Measurements from ENCODE around the gene SSR2. TPM values are rescaled to one million over a fixed set of nuclear protein-coding genes. Genes with fewer than 3 reads are reported as not detected.
"Not testable (repeated sequence)": the region's sequence is repeated elsewhere in the genome, so short reads cannot be mapped to it uniquely, and the experiment has no call there.

Gene SSR2
- total RNA-seq, 4 donors from 2014 or later = 51.2 to 275 (median 168) TPM

DNA sequence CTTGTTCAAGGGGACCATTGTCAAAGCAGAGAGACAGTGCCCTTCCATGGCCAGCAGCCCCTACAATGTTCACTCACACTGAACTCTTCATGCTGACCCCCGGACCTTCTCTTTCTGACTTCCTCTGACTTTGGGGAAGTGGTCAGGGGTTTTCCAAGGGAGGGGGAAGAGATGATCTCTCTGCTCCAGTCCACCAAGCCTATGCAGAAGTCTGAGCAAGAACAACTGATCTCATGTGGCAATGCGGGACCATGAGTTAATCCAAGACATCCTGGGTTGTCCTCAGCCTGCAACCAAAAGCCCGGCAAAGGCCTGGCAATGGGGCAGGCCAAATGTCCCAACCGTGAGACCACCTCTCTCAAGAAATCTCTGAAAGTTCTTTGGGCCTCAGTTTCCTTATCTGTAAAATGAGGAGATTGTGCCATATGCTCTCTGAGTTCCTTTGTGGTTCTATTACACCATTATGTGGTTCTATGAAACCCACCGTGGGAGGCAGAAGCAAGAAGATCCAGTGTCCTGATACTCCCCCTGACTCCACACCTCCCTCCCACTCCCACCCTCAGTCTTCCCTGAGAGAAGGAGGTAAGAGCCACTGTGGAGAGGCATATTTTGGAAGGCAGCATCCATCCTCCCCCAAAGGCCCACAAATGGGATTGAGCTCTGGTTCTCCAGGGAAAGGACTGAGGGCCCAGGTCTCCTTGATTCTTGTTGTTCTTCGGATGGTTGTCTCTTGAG, 30.6 kb downstream of the SSR2 start:
- Histone ChIP-seq H3K27me3 (no peaks in the 10 kb centered on the region), H3K36me3 (no peaks in the 10 kb centered on the region), H3K4me1 (peaks cover 7 to 8% (median 7%) of the 10 kb centered on the region in 4 donors), H3K27ac (peak overlapping the region; percentile 14 to 38 (median 24)), H3K9me3 (no peaks in the 10 kb centered on the region), H3K4me3 (no peak overlapping the region)
- DNase-seq = no peak
- intact Hi-C loops (cut with DNase I; ENCODE audit: low total_unique reads) (no loop called here), in situ Hi-C loops (cut with MboI; ENCODE audit: low pct_ligation_motif_present in 1 of 4, low pct_unique_long_range_greater_than_20kb in 1 of 4, low sequenced_read_pairs in 3 of 4) (no loop called here)
- WGBS, 2 donors (ENCODE audit: low coverage in 1 of 2) = 71 to 100% methylated on average over 1 to 6 of the region's 6 CpGs
- TF ChIP-seq POLR2A (IDR thresholded peaks at IDR 0.05) = no peak
- TF ChIP-seq, protein P1, sequence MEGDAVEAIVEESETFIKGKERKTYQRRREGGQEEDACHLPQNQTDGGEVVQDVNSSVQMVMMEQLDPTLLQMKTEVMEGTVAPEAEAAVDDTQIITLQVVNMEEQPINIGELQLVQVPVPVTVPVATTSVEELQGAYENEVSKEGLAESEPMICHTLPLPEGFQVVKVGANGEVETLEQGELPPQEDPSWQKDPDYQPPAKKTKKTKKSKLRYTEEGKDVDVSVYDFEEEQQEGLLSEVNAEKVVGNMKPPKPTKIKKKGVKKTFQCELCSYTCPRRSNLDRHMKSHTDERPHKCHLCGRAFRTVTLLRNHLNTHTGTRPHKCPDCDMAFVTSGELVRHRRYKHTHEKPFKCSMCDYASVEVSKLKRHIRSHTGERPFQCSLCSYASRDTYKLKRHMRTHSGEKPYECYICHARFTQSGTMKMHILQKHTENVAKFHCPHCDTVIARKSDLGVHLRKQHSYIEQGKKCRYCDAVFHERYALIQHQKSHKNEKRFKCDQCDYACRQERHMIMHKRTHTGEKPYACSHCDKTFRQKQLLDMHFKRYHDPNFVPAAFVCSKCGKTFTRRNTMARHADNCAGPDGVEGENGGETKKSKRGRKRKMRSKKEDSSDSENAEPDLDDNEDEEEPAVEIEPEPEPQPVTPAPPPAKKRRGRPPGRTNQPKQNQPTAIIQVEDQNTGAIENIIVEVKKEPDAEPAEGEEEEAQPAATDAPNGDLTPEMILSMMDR (IDR thresholded peaks at IDR 0.05) = no peak

DNA sequence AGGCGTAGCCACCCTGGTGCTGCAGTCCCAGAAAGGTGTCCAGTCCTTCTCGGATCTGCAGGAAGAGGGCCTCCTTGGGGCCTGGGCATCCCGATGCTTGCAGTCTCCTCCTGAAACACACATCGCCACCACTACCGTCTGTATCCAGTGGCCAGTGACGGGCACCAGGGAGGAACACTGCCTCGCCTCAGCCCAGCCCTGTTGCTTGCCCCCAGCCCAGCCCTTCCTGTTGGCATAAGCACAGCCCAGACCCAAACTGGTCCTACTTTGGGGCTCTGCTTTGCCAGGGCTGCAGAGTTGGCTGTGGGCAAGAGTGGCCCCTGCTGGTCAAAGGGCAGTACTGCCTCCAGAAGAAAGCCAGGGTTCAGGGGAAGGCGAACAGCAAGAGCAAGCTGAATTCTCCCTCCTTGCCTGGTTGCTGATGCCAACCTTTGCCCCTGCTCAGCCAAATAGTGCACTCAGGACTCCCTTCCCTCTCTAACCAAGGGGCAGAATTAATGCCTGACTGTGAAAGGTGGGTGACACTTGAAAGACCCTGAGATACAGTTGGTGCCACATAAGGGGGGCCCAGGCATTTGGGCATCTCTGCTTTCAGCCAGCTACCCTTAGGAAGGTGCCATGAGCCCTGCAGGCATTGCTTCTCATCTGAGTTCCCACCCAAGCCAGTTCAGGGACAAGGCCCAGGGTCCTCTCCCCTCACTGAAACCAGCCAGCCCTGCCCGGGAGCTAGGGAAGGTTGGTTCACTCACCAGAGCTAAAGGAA, 31.3 kb downstream of the SSR2 start:
- Histone ChIP-seq H3K27ac (peak overlapping the region; percentile 18 to 38 (median 32)), H3K27me3 (no peaks in the 10 kb centered on the region), H3K9me3 (no peaks in the 10 kb centered on the region), H3K36me3 (no peaks in the 10 kb centered on the region), H3K4me1 (peaks cover 7 to 8% (median 7%) of the 10 kb centered on the region in 4 donors), H3K4me3 (peak overlapping the region in 3 of 4 donors; percentile 5 to 22 (median 13))
- WGBS, 2 donors (ENCODE audit: low coverage in 1 of 2) = 45% methylated on average over 9 of the region's 9 CpGs; no CpG with 5 or more reads in 1 of the 2 donors
- in situ Hi-C loops (cut with MboI; ENCODE audit: low pct_ligation_motif_present in 1 of 4, low pct_unique_long_range_greater_than_20kb in 1 of 4, low sequenced_read_pairs in 3 of 4) (loop anchor here in 3 of 4 donors (5.0 to 10.0 kb wide), 2 partner anchors 52 to 55 kb away; partner anchors contain the start of gene KHDC4 (in 2 of the 3)), intact Hi-C loops (cut with DNase I; ENCODE audit: low total_unique reads) (loop anchor here (5.0 kb wide), 1 partner anchor 52 kb away; no protein-coding TSS in a partner anchor)
- TF ChIP-seq POLR2AphosphoS5 (IDR thresholded peaks at IDR 0.05) = peak in 2 of 3 donors; percentile 21 to 33
- TF ChIP-seq, protein P1 (IDR thresholded peaks at IDR 0.05) = peak; percentile 98 to 99 (median 99)
- no peak for TF ChIP-seq POLR2A (IDR thresholded peaks at IDR 0.05)
- DNase-seq = peak; percentile 75

DNA sequence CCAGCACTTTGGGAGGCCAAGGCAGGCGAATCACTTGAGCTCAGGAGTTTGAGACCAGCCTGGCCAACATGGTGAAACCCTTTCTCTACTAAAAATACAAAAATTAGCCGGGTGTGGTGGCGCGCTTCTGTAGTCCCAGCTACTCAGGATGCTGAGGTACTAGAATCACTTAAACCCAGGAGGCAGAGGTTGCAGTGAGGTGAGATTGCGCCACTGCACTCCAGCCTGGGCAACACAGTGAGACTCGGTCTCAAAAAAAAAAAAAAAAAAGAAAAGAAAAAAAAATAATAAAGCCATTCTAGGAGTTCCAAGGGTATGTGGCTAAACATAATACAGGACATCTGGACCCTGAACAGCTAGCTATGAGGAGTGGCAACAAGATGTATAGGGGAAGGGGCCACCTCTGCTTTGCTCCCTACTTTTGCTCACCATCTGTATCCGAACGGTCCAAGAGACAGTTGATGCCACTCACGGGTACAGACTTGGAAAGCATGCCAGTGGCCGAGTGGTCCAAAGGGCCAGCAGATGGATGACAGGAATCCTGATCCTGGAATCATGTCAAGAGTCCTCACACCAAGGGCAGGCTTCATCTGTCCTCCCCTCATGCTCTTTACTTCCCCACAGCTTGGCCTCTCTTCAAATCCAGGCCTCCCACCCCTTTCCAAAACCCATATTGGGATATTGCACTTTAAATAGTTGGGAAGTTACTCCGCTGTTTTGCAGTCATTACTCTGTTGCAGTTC, 35.7 kb downstream of the SSR2 start:
- WGBS, 2 donors (ENCODE audit: low coverage in 1 of 2) = 86 to 100% methylated on average over 1 to 11 of the region's 11 CpGs
- intact Hi-C loops (cut with DNase I; ENCODE audit: low total_unique reads) = loop anchor here (5.0 kb wide), 1 partner anchor 48 kb away; no protein-coding TSS in a partner anchor
- in situ Hi-C loops (cut with MboI; ENCODE audit: low pct_ligation_motif_present in 1 of 4, low pct_unique_long_range_greater_than_20kb in 1 of 4, low sequenced_read_pairs in 3 of 4) = loop anchor here (5.0 to 10.0 kb wide), 2 partner anchors 48 to 50 kb away; partner anchors contain the start of gene KHDC4 (in 2 of the 4)
- not testable (repeated sequence) for H3K4me3 ChIP-seq, H3K9me3 ChIP-seq, H3K27me3 ChIP-seq, DNase-seq, H3K36me3 ChIP-seq
- peak overlapping the region in 1 of 4 donors; percentile 93 for H3K27ac ChIP-seq
- H3K4me1 ChIP-seq = peaks cover 24 to 47% (median 30%) of the 10 kb centered on the region in 4 donors

DNA sequence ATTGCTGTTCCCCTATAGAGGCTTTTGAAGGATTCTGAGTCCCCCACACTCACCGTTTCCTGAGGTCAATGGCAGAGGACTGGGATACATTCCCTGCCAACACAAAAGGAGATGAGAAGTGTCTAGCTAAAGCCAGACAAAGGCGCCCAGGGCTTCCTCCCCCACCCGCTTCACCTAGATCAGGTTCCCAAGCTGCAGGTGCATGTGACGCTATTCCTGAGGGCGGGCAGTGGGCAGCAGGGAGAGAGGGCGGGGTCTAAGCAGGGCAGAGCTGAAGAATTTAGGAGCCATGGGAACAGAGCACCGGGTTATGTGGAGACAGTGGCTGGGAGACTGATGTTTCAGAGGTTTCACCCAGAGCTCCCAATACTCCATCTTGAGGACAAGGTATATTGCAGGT, 36.4 kb downstream of the SSR2 start:
- no peak for TF ChIP-seq EP300 (IDR thresholded peaks at IDR 0.05; ENCODE audit: low read depth)
- no peak for TF ChIP-seq POLR2AphosphoS5 (IDR thresholded peaks at IDR 0.05)
- TF ChIP-seq POLR2A (IDR thresholded peaks at IDR 0.05) = no peak
- intact Hi-C loops (cut with DNase I; ENCODE audit: low total_unique reads) (no loop called here), in situ Hi-C loops (cut with MboI; ENCODE audit: low pct_ligation_motif_present in 1 of 4, low pct_unique_long_range_greater_than_20kb in 1 of 4, low sequenced_read_pairs in 3 of 4) (loop anchor here in 3 of 4 donors (5.0 to 10.0 kb wide), 2 partner anchors 47 to 50 kb away; partner anchors contain the start of gene KHDC4 (in 2 of the 3))
- no peaks in the 10 kb centered on the region for H3K27me3 ChIP-seq
- no peaks in the 10 kb centered on the region for H3K36me3 ChIP-seq
- peak overlapping the region; percentile 92 to 96 (median 94) for H3K27ac ChIP-seq
- H3K4me1 ChIP-seq = peaks cover 31 to 55% (median 37%) of the 10 kb centered on the region in 4 donors
- no peak for DNase-seq
- no peak overlapping the region for H3K4me3 ChIP-seq
- no peaks in the 10 kb centered on the region for H3K9me3 ChIP-seq
- WGBS, 2 donors (ENCODE audit: low coverage in 1 of 2) = 78% methylated on average over 7 of the region's 7 CpGs; no CpG with 5 or more reads in 1 of the 2 donors

All from transverse colon (tissue), 4 donors.